HCT116 (cell line): ENCODE measurements around the gene MISFA. TPM values are rescaled to one million over a fixed set of nuclear protein-coding genes. Genes with fewer than 3 reads are reported as not detected.

ENCODE experiments used
- ATAC-seq: fragments of 200-7000 bp; cut with Tn5 transposase; 2 replicates; pipeline ENCODE4 v1.9.1; 2020; ENCODE audit warnings: mild to moderate bottlenecking, moderate library complexity
- BruUV-seq: library from RNA; stranded (reverse); fragments of 400-500 nt; replicated peaks from 2 replicates; lab custom pipeline; 2021; lab: Mats Ljungman, UMichigan
- CTCF ChIA-PET: fragments of 300-600 bp; sonication (Branson Sonifier 250); formaldehyde crosslinking; loops from one replicate; lab custom pipeline; 2021; ENCODE audit warnings: antibody characterized with exemption; lab: Charles Lee
- POLR2A ChIA-PET: fragments of 300-600, 350-600 bp; sonication (Branson Sonifier 250); formaldehyde crosslinking; loops from one replicate; lab custom pipeline; 2021; ENCODE audit warnings: antibody characterized with exemption; lab: Charles Lee
- RAD21 ChIA-PET, 2 experiments: fragments of 300-600 bp; sonication (Branson Sonifier 250); formaldehyde crosslinking; loops; one replicate each; lab custom pipeline; 2023; ENCODE audit warnings: low total read pairs in 2 of 2; ENCODE audit not compliant: uncharacterized antibody in 2 of 2, unreplicated experiment in 2 of 2, low non-redundant PET in 1 of 2; lab: Charles Lee
- DNase-seq: peaks from one replicate; pipeline ENCODE4 v3.0.0-alpha.2; 2010; ENCODE audit warnings: low read depth, low spot score
- H2AFZ ChIP-seq: fragments of 200-600 bp; shearing (Covaris generic), sonication (generic); 2 replicates; pipeline ENCODE4 v1.6.1; 2017; ENCODE audit warnings: low read depth, mixed run types, mixed read lengths, antibody characterized with exemption, low read length; ENCODE audit not compliant: poor library complexity, severe bottlenecking
- H3K27ac ChIP-seq: 2 replicates; pipeline ENCODE4 v1.5.1; 2012; ENCODE audit warnings: low read depth, low read length
- H3K27me3 ChIP-seq: fragments of 200-600 bp; sonication (generic); 2 replicates; pipeline ENCODE4 v1.6.1; 2016; ENCODE audit warnings: mixed run types, low read length, mixed read lengths; ENCODE audit not compliant: insufficient read depth
- H3K36me3 ChIP-seq, 2 experiments: fragments of 200-500 bp in 1 of 2; fragments of 200-600 bp in 1 of 2; sonication (Bioruptor generic) in 1 of 2; sonication (generic) in 1 of 2; 2 replicates each; pipeline versions ENCODE4 v1.5.1 to v1.6.1; 2014 to 2016; ENCODE audit warnings: low read length in 2 of 2, inconsistent platforms in 1 of 2, mixed read lengths in 1 of 2, mixed run types in 1 of 2; ENCODE audit not compliant: insufficient read depth in 2 of 2, control insufficient read depth in 1 of 2
- H3K4me1 ChIP-seq, 2 experiments: fragments of 200-600 bp in 1 of 2; sonication (generic) in 1 of 2; 2 replicates each; pipeline versions ENCODE4 v1.5.1 to v1.6.1; 2012 to 2017; ENCODE audit warnings: low read length in 2 of 2, inconsistent platforms in 1 of 2, mild to moderate bottlenecking in 1 of 2, mixed read lengths in 1 of 2, mixed run types in 1 of 2, moderate library complexity in 1 of 2; ENCODE audit not compliant: insufficient read depth in 2 of 2, control insufficient read depth in 1 of 2
- H3K4me2 ChIP-seq: fragments of 200-600 bp; sonication (generic); 2 replicates; pipeline ENCODE4 v1.6.1; 2017; ENCODE audit warnings: mixed run types, low read length, mixed read lengths
- H3K4me3 ChIP-seq, 2 experiments: fragments of 200-600 bp in 1 of 2; sonication (generic) in 1 of 2; replicated peaks in 1 of 2; 2 replicates each; pipeline ENCODE4 v1.5.1; 2011 to 2016; ENCODE audit warnings: low read length in 2 of 2, control low read depth in 1 of 2, low read depth in 1 of 2, mild to moderate bottlenecking in 1 of 2, mixed read lengths in 1 of 2, mixed run types in 1 of 2
- H3K79me2 ChIP-seq: fragments of 200-600 bp; sonication (generic); 2 replicates; pipeline ENCODE4 v1.6.1; 2017; ENCODE audit warnings: mild to moderate bottlenecking, mixed run types, low read length, moderate library complexity, mixed read lengths; ENCODE audit not compliant: insufficient read depth
- H3K9ac ChIP-seq: fragments of 200-600 bp; sonication (generic); 2 replicates; pipeline ENCODE4 v1.6.1; 2016; ENCODE audit warnings: low read length, mixed read lengths
- H3K9me2 ChIP-seq: fragments of 200-600 bp; sonication (generic), shearing (Covaris generic); 2 replicates; pipeline ENCODE4 v1.6.1; 2017; ENCODE audit warnings: mixed run types, mild to moderate bottlenecking, moderate library complexity; ENCODE audit not compliant: insufficient read depth
- H3K9me3 ChIP-seq, 2 experiments: fragments of 200-500 bp in 1 of 2; fragments of 200-600 bp in 1 of 2; sonication (Bioruptor generic) in 1 of 2; sonication (generic) in 1 of 2; 2 replicates each; pipeline ENCODE4 v1.6.1; 2014 to 2017; ENCODE audit warnings: low read length in 2 of 2, mixed read lengths in 2 of 2, inconsistent platforms in 1 of 2, low read depth in 1 of 2, mild to moderate bottlenecking in 1 of 2, mixed run types in 1 of 2, moderate library complexity in 1 of 2; ENCODE audit not compliant: control insufficient read depth in 1 of 2, insufficient read depth in 1 of 2
- H4K20me1 ChIP-seq: fragments of 200-600 bp; sonication (generic), shearing (Covaris generic); 2 replicates; pipeline ENCODE4 v1.6.1; 2017; ENCODE audit warnings: mixed run types, mild to moderate bottlenecking, moderate library complexity; ENCODE audit not compliant: insufficient read depth
- CBX3 ChIP-seq: IDR thresholded peaks from 2 replicates; pipeline ENCODE4 v1.6.1; 2012; ENCODE audit warnings: low read depth
- EGR1 ChIP-seq: IDR thresholded peaks from 2 replicates; pipeline ENCODE4 v1.6.1; 2012; ENCODE audit warnings: low read depth
- EZH2 ChIP-seq: fragments of 200-600 bp; sonication (generic); IDR thresholded peaks from 2 replicates; pipeline ENCODE4 v1.6.1; 2017; ENCODE audit warnings: antibody characterized with exemption, mixed run types
- EZH2phosphoT487 ChIP-seq: fragments of 200-600 bp; IDR thresholded peaks from 2 replicates; pipeline ENCODE4 v1.6.1; 2018; ENCODE audit warnings: antibody characterized with exemption, borderline replicate concordance
- FOSL1 ChIP-seq: IDR thresholded peaks from 2 replicates; pipeline ENCODE4 v1.6.1; 2012; ENCODE audit warnings: low read depth
- POLR2AphosphoS5 ChIP-seq: IDR thresholded peaks from 2 replicates; pipeline ENCODE4 v1.6.1; 2011; ENCODE audit warnings: mild to moderate bottlenecking, low read depth, low read length, moderate library complexity
- REST ChIP-seq: IDR thresholded peaks from 2 replicates; pipeline ENCODE4 v1.6.1; 2012; ENCODE audit warnings: low read depth
- SIN3A ChIP-seq: IDR thresholded peaks from 2 replicates; pipeline ENCODE4 v1.6.1; 2012; ENCODE audit warnings: low read depth
- SP1 ChIP-seq: IDR thresholded peaks from 2 replicates; pipeline ENCODE4 v1.6.1; 2012; ENCODE audit warnings: low read depth
- TCF7L2 ChIP-seq: IDR thresholded peaks from 2 replicates; pipeline ENCODE4 v1.7.0; 2011; ENCODE audit warnings: borderline replicate concordance, inconsistent platforms; ENCODE audit not compliant: insufficient read depth, insufficient read length; ENCODE audit errors: extremely low read depth
- YY1 ChIP-seq: IDR thresholded peaks from 2 replicates; pipeline ENCODE4 v1.6.1; 2011; ENCODE audit warnings: low read length, low read depth, moderate library complexity, mild to moderate bottlenecking; ENCODE audit not compliant: insufficient replicate concordance; ENCODE audit errors: extremely low read depth
- ZBTB33 ChIP-seq: IDR thresholded peaks from 2 replicates; pipeline ENCODE4 v1.6.1; 2011; ENCODE audit warnings: mild to moderate bottlenecking, low read length, moderate library complexity; ENCODE audit not compliant: insufficient replicate concordance; ENCODE audit errors: extremely low read depth
- ZFX ChIP-seq: fragments of 450-650 bp; IDR thresholded peaks from 2 replicates; pipeline ENCODE4 v1.6.1; 2017
- ZNF274 ChIP-seq: fragments of 200-500 bp; sonication (Bioruptor generic); IDR thresholded peaks from 2 replicates; pipeline ENCODE4 v1.6.1; 2014; ENCODE audit warnings: mild to moderate bottlenecking, low read depth, low read length, inconsistent platforms
- intact Hi-C: fragments of 100-400 bp; cut with micrococcal nuclease; formaldehyde crosslinking; loops from 2 replicates; pipeline ENCODE4 v1.10.0; 2022
- total RNA-seq: library from RNA; stranded (reverse); gene quantifications from one replicate; pipeline ENCODE4 v1.2.1, GENCODE V29; 2021; ENCODE audit not compliant: unreplicated experiment

MISFA gene
- total RNA-seq, 1 experiment from 2014 or later = 3.2 TPM

- intact Hi-C loops = no loop called here
- CTCF ChIA-PET = no interaction called here
Observed at GRCh38 chr11:18567081-18567480, 32.5 kb upstream of the MISFA start.

More at GRCh38 chr11:18567081-18567480, 32.5 kb upstream of the MISFA start:
- Histone ChIP-seq H3K9me3 (no peaks in the 10 kb centered on the region), H3K27me3 (no peaks in the 10 kb centered on the region), H3K79me2 (no peaks in the 10 kb centered on the region), H3K9ac (no peak overlapping the region), H3K4me2 (no peak overlapping the region), H3K4me1 (no peaks in the 10 kb centered on the region), H3K4me3 (no peak overlapping the region), H3K9me2 (no peaks in the 10 kb centered on the region), H2AFZ (no peak overlapping the region), H3K36me3 (peaks cover 3% of the 10 kb centered on the region in 2 experiments), H4K20me1 (no peaks in the 10 kb centered on the region), H3K27ac (no peak overlapping the region)
- ATAC-seq (no peak), DNase-seq (no peak)
- RAD21 ChIA-PET = no interaction called here
- BruUV-seq = no TSS peak
- POLR2A ChIA-PET = no interaction called here
- TF ChIP-seq CBX3 = no peak
- TF ChIP-seq POLR2AphosphoS5 = no peak
- TF ChIP-seq SIN3A = no peak
- no peak for TF ChIP-seq REST
- TF ChIP-seq EZH2phosphoT487 = no peak
- TF ChIP-seq TCF7L2 = no peak
- no peak for TF ChIP-seq ZBTB33
- no peak for TF ChIP-seq FOSL1
- TF ChIP-seq EGR1 = no peak
- TF ChIP-seq ZNF274 = no peak
- TF ChIP-seq YY1 = no peak
- TF ChIP-seq EZH2 = no peak
- no peak for TF ChIP-seq ZFX
- no peak for TF ChIP-seq SP1
